ENCODE measurements around the gene ALAS1.

Gene ALAS1

GRCh38 chr3:52200981-52201679 lies 3.2 kb downstream of the ALAS1 start:
- DNase-seq, result no peak

DNA sequence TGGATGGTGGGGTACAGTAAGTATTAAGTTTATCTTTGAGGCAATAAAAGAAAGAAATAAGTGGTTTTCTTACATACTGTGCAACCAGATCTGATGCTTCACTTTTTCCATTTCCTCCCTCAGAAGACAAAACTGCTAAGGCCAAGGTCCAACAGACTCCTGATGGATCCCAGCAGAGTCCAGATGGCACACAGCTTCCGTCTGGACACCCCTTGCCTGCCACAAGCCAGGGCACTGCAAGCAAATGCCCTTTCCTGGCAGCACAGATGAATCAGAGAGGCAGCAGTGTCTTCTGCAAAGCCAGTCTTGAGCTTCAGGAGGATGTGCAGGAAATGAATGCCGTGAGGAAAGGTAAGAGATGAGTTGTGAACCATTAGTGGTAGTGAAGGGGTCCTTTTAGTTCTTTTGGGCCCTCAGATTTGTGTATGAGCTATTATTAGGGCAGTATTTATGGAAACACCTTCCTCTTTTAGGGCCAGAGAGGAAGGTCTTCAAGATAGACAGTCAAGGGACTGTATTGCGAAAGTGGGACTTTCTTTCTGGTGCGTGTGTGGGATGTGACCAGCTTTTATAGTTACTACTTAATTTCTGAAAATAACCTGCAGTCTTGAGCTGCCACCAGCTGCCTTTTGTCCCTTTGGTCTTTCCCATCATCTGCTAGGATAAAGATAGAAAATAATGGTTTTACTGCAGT lies 4.6 kb downstream of the ALAS1 start:
- no peak for DNase-seq

DNA sequence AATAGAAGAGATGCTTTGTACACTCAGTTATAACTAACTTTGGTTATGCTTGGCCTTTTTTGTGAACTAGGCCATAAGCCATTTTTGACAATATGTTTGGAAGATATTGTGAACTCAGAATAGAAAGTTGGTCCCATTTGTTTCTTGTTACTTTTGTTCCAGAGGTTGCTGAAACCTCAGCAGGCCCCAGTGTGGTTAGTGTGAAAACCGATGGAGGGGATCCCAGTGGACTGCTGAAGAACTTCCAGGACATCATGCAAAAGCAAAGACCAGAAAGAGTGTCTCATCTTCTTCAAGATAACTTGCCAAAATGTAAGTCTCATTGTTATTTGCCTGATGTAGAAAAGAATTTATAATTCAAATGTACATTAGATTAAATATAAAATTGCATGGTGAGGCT lies 5.7 kb downstream of the ALAS1 start:
- no peak for DNase-seq

GRCh38 chr3:52204337-52205073 lies 6.5 kb downstream of the ALAS1 start:
- DNase-seq, result peak in 1 of 2 experiments; percentile 51

DNA sequence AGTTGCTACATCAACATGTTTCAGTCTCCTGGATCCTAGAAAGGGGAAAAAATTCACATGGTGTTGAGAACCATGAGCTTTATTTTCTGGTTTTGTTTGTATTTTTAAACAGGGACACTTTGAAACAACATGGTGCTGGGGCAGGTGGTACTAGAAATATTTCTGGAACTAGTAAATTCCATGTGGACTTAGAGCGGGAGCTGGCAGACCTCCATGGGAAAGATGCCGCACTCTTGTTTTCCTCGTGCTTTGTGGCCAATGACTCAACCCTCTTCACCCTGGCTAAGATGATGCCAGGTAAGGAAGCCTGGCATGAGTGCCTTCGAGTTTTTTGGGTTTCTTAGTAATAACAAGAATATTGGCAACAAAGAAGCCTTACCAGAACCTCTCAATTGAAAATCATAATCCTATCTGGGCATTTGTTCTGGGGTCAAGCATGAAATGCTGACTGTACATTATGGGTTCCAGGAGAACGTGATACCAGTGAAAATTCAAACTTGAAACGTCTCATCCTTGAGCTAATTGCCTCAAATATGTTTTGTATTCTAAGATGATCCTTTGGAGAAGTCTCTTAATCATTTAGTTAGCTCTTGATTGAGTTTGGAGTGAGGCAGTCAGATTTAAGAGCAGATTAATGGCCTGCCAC lies 7.9 kb downstream of the ALAS1 start:
- DNase-seq, result no peak

- no peak for DNase-seq
These were observed 10.6 kb downstream of the ALAS1 start for GRCh38 chr3:52208556-52208955.

DNA sequence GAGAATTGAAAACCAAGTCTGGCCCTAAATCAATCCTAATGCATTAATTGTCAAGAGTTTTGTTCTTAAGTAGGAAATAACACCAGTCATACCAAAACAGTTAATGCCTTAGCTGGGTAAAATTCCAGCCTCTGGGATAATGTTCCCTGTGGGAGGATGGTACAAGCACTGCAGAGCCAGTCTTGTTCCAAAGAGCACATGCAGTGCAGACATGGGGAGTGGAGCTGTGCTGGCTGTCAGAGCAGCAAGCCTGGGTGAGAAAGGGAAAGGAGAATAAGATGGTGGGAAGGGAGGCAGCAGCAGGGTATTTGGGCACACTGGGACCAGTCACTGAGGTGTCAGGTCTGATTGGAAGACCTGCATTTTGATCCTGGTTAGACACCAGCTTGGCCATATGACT lies 12.1 kb downstream of the ALAS1 start:
- no peak for DNase-seq

DNA sequence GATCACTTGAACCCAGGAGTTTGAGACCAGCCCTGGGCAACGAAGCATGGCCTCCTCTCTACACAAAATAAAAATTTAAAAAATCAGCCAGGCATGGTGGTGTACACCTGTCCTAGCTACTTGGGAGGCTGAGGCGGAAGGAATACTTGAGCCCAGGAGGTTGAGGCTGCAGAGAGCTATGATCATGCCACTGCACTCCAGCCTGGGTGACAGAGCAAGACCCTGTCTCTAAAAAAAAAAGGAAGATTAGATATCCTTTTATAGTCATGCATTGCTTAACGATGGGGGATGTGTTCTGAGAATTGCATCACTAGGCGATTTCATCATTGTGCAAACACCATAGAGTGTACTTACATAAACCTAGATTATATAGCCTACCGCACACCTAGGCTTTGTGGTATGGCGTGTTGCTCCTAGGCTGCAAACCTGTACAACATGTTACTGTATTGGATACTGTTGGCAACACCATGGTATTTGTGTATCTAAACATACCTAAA lies 12.6 kb downstream of the ALAS1 start:
- no peak for DNase-seq

GRCh38 chr3:52211268-52211891 lies 13.4 kb downstream of the ALAS1 start:
- no peak for DNase-seq

GRCh38 chr3:52213005-52213404 lies 15.0 kb downstream of the ALAS1 start:
- DNase-seq, result no peak

DNA sequence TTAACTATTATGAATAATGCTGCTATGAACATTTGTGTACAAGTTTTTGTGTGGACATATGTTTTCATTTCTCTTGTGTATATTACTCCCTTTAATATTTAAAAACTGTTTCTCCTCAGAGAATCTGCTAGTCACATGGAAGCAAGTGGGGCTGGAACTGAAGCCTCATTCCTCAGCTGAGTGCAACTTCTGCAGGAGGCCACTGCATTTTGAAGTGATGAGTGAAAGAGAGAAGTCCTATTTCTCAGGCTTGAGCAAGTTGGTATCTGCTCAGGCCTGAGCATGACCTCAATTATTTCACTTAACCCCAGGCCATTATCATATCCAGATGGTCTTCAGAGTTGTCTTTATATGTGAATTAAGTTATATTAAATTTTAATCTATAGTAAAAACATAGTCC lies 15.9 kb downstream of the ALAS1 start:
- DNase-seq, result no peak

GRCh38 chr3:52215351-52215750 lies 17.4 kb downstream of the ALAS1 start:
- no peak for DNase-seq

DNA sequence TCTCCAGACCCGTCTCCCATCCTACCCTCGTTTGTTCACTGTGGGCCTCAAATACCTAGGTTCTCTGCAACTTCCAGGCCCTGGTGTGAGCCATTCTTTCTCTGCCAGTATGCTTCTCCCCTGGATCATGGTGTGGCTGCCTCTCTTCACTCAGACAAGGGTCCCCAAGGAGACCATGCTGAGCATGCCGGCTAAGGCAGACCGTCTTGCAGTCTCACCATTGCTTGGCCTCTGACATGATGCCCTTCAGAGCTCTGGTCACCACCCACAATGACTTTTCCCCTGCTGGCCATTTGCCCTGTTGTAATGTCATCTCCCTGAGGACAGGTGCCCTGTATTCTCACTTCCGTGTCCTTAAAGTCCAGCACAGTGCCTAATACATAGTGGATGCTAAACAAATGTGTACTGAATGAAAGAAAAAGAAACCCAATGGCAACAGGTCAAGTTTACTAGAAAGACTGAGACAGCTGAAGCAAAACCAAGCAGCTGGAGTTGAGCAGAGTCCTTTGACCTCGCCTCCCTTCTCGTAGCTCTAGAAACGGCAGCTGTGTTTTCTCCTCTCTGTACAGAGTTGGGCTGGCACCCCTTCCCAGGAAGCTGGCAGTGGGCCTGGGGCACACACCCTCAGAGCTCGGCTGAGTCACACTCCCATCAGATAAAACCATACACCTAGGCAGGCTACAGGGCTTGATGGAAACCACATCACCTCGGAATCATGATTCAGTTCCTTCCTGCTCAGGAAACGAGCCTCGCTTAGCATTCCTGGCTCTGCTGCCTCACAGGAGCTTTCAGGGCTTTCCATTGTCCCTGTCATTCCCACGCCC lies 18.8 kb downstream of the ALAS1 start:
- DNase-seq, result peak in 1 of 2 experiments; percentile 68

DNA sequence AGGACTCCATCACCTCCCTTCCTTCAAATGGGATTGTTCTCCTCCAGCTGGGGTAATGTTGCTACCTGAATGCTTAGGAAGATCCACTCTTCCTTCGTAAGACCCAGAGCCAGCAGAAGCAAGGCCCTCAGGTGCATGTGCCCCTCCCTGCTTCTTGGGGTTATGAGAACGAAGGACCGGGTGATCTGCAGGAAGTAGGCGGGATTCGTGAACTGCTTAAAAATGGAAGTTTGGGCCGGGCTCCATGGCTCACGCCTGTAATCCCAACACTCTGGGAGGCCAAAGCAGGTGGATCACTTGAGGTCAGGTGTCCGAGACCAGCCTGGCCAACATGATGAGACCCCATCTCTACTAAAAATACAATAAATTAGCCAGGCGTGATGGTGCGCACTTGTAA lies 19.4 kb downstream of the ALAS1 start:
- no peak for DNase-seq

DNA sequence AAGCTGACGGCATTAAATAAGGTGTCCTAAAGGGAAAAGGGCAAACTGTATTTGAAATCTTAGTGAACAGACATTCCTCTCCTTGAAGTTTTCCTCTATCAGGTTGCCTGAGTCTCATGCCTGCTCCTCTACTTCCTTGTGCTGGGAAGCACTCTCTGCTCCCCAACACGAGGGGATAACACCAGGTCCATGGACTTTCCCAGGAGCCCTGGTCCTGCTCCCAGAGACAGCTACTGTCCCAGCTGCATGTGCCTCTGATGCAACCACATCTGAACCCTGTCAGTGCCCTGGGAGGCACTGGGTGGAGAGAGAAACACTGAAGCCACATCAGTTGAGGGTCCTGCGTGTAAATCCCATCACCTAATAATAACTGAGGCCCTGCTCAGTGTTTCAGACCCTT lies 20.1 kb downstream of the ALAS1 start:
- DNase-seq, result no peak

GRCh38 chr3:52218454-52218853 lies 20.5 kb downstream of the ALAS1 start:
- peak in 1 of 2 experiments; percentile 56 for DNase-seq

DNA sequence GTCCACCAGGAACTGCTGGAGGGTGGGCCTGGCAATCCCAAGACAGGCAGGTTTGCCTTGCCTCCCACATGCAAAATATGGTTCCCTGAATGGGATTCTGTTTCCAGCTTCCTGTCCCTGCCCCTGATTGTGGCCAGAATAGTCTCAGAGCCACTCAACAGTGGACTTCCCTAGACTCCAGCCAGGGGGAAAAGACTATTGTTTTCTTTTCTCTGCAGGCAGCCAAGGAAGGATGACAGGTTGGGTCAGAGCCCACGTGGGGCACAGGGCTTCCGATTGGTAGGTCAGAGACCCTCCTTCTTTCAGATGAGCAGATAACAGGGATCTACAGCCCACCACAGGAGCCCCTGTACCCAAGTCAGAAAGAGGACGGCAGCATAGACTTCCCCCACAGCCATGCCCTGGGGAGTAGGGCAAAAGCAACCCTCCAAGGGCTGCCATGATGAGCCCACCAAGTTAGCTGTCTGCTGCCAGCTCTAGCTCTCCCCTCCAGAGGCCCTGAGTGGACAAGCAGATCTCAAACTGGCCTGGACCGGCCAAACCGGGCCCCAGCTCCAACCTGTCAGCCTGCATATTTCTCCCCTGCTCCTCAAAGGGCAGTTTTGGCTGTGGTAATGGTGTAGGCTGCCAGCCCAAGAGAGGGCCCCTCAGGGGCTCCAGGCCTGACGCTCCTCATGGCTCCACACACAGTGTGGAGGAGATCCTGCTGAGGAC lies 21.1 kb downstream of the ALAS1 start:
- DNase-seq, result no peak

DNA sequence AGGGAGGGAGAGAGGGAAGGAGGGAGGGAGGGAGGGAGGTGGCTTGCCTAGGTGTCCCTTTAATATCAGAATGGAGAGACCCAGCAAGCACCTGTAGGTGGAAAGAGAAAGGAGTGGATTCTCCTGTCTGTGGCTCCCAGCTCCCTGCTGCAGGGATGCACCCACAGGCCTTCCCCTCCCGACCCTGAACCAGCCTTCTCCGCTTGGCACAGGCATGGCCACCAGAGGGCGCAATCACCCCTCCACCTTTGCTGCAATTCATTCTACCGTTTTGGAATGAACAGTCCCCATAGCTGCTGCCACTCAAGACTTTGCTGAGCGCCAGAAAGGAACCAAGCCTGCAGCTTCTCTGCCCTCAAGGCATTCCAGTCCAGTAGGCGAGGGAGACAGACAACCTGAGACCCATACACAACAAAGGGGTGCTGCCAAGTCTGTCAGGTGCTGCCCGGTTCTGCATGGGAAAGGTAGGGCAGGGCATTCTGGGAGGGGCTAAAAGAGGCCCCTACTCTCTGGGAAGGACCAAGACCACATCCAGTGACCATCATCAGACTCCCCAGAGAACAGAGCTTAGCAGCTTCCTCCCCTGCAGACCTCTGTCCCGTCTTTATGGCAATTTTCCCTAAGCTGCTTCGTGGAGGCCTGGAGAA lies 22.5 kb downstream of the ALAS1 start:
- peak; percentile 95 to 96 for DNase-seq

DNA sequence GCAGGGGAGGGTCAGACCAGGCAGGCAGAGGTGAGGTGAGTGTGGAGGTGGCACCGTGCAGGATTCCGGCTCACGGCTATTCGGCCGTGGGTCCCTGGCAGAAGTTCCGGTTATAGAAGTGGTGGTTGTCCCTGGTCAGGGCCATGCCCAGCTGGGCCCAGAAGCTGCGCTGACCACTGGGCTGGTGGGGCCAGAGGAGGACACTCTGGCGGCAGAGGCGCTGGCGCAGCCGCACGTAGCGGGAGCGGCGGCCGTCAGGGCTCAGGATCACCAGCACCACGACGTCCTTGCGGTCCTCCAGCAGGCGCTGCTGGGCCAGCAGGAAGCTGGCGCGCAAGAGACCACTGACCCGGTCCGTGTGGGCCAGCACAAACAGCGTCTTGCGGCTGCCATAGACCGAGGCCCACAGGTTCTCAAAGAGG lies 23.2 kb downstream of the ALAS1 start:
- no peak for DNase-seq

GRCh38 chr3:52221563-52222318 lies 23.8 kb downstream of the ALAS1 start:
- DNase-seq, result peak in 1 of 2 experiments; percentile 69
